H1 (cell line): ENCODE measurements around the gene CEP126. TPM values are rescaled to one million over a fixed set of nuclear protein-coding genes. Genes with fewer than 3 reads are reported as not detected.

Experiments
- CTCF ChIA-PET: fragments of 300-600 bp; sonication (Branson Sonifier 250); formaldehyde crosslinking; loops from one replicate; lab custom pipeline; 2021; ENCODE audit not compliant: partially characterized antibody; lab: Charles Lee
- POLR2A ChIA-PET: fragments of 300-600 bp; sonication (Branson Sonifier 250); formaldehyde crosslinking; loops from one replicate; lab custom pipeline; 2021; ENCODE audit warnings: inconsistent platforms; ENCODE audit not compliant: partially characterized antibody; lab: Charles Lee
- DNase-seq, 2 experiments: peaks; one replicate each; pipeline versions ENCODE4 v3.0.0 to v3.0.0-alpha.2; 2010 to 2022; ENCODE audit warnings: low spot score in 2 of 2, low read depth in 1 of 2, mixed read lengths in 1 of 2
- FAIRE-seq: peaks from 2 replicates; lab custom pipeline; 2011; peaks lifted over from hg19 to GRCh38; lab: Jason Lieb, UNC
- H2AFZ ChIP-seq: 2 replicates; pipeline ENCODE4 v1.8.1; 2012; ENCODE audit warnings: low read length, inconsistent platforms
- H2AK5ac ChIP-seq: 2 replicates; pipeline ENCODE4 v1.6.1; 2013; ENCODE audit warnings: low read depth, low read length
- H2BK120ac ChIP-seq: replicated peaks from 2 replicates; pipeline ENCODE3; 2013; ENCODE audit warnings: low read depth, low read length, inconsistent platforms
- H2BK12ac ChIP-seq: 2 replicates; pipeline ENCODE4 v1.6.1; 2013; ENCODE audit warnings: low read depth, low read length
- H2BK15ac ChIP-seq: 2 replicates; pipeline ENCODE4 v1.6.1; 2013; ENCODE audit warnings: low read length
- H2BK20ac ChIP-seq: 2 replicates; pipeline ENCODE4 v1.6.1; 2013; ENCODE audit warnings: low read length
- H2BK5ac ChIP-seq: 2 replicates; pipeline ENCODE4 v1.6.1; 2013; ENCODE audit warnings: low read depth, low read length
- H3K14ac ChIP-seq: 2 replicates; pipeline ENCODE4 v1.6.1; 2013; ENCODE audit warnings: inconsistent platforms; ENCODE audit not compliant: insufficient read length
- H3K18ac ChIP-seq: 2 replicates; pipeline ENCODE4 v1.6.1; 2013; ENCODE audit warnings: low read length; ENCODE audit errors: extremely low read depth
- H3K23ac ChIP-seq: 2 replicates; pipeline ENCODE4 v1.6.1; 2013; ENCODE audit warnings: inconsistent platforms; ENCODE audit not compliant: insufficient read length
- H3K23me2 ChIP-seq: 2 replicates; pipeline ENCODE4 v1.6.1; 2013; ENCODE audit warnings: low read depth, low read length
- H3K27ac ChIP-seq: 2 replicates; pipeline ENCODE4 v1.6.1; 2011; ENCODE audit warnings: low read depth, low read length, inconsistent platforms
- H3K27me3 ChIP-seq, 4 experiments: replicated peaks in 1 of 4; 1 replicate in 1 of 4; 2 replicates in 3 of 4; pipeline versions ENCODE4 v1.6.1 to v1.8.1; 2011 to 2013; ENCODE audit warnings: low read length in 3 of 4, mild to moderate bottlenecking in 3 of 4, inconsistent platforms in 2 of 4, mixed read lengths in 2 of 4, moderate library complexity in 1 of 4; ENCODE audit not compliant: control insufficient read depth in 3 of 4, insufficient read depth in 3 of 4; ENCODE audit errors: extremely low read depth in 1 of 4
- H3K36me3 ChIP-seq, 4 experiments: 2 replicates each; pipeline versions ENCODE4 v1.6.1 to v1.8.1; 2011 to 2013; ENCODE audit warnings: mild to moderate bottlenecking in 4 of 4, low read length in 3 of 4, moderate library complexity in 2 of 4, control low read depth in 1 of 4, inconsistent platforms in 1 of 4; ENCODE audit not compliant: insufficient read depth in 4 of 4, control insufficient read depth in 2 of 4
- H3K4ac ChIP-seq: replicated peaks from 2 replicates; pipeline ENCODE3; 2013; ENCODE audit warnings: low read length, low read depth, mixed read lengths, inconsistent platforms; ENCODE audit not compliant: insufficient read length
- H3K4me1 ChIP-seq, 4 experiments: replicated peaks in 1 of 4; 1 replicate in 1 of 4; 2 replicates in 3 of 4; pipeline versions ENCODE4 v1.6.1 to v1.8.1; 2011 to 2013; ENCODE audit warnings: low read length in 3 of 4, inconsistent platforms in 2 of 4, mixed read lengths in 1 of 4; ENCODE audit not compliant: insufficient read depth in 4 of 4, control insufficient read depth in 3 of 4
- H3K4me2 ChIP-seq, 2 experiments: 2 replicates each; pipeline versions ENCODE4 v1.6.1 to v1.8.1; 2011 to 2013; ENCODE audit warnings: low read depth in 2 of 2, low read length in 2 of 2, control low read depth in 1 of 2, inconsistent platforms in 1 of 2, mild to moderate bottlenecking in 1 of 2; ENCODE audit not compliant: insufficient read depth in 1 of 2
- H3K4me3 ChIP-seq, 4 experiments: fragments of 200-600, 300-600 bp in 1 of 4; sonication (generic), shearing (Covaris generic), sonication (Bioruptor Twin) in 1 of 4; 2 replicates each; pipeline versions ENCODE4 v1.5.1 to v1.8.1; 2011 to 2016; ENCODE audit warnings: low read length in 4 of 4, low read depth in 3 of 4, control low read depth in 2 of 4, inconsistent platforms in 2 of 4, mild to moderate bottlenecking in 2 of 4, mixed read lengths in 1 of 4, moderate library complexity in 1 of 4; ENCODE audit not compliant: insufficient read depth in 2 of 4; ENCODE audit errors: extremely low read depth in 1 of 4
- H3K56ac ChIP-seq: replicated peaks from 2 replicates; pipeline ENCODE3; 2013; ENCODE audit warnings: low read depth, mild to moderate bottlenecking, mixed read lengths, low read length, inconsistent platforms; ENCODE audit not compliant: insufficient read length
- H3K79me1 ChIP-seq: 2 replicates; pipeline ENCODE4 v1.6.1; 2013; ENCODE audit warnings: low read depth, low read length, control low read depth
- H3K79me2 ChIP-seq, 2 experiments: 2 replicates each; pipeline versions ENCODE4 v1.6.1 to v1.8.1; 2012 to 2013; ENCODE audit warnings: low read length in 2 of 2, mild to moderate bottlenecking in 2 of 2, inconsistent platforms in 1 of 2; ENCODE audit not compliant: insufficient read depth in 2 of 2, control insufficient read depth in 1 of 2
- H3K9ac ChIP-seq, 4 experiments: replicated peaks in 1 of 4; 1 replicate in 1 of 4; 2 replicates in 3 of 4; pipeline versions ENCODE4 v1.6.1 to v1.8.1; 2011 to 2013; ENCODE audit warnings: low read depth in 3 of 4, low read length in 3 of 4, control low read depth in 2 of 4, mild to moderate bottlenecking in 2 of 4, moderate library complexity in 2 of 4, inconsistent platforms in 1 of 4; ENCODE audit errors: extremely low read depth in 1 of 4
- H3K9me3 ChIP-seq, 2 experiments: 2 replicates each; pipeline versions ENCODE4 v1.6.1 to v1.8.1; 2012 to 2013; ENCODE audit warnings: mild to moderate bottlenecking in 2 of 2, moderate library complexity in 2 of 2, control low read depth in 1 of 2, inconsistent platforms in 1 of 2, low read depth in 1 of 2, low read length in 1 of 2, mixed read lengths in 1 of 2; ENCODE audit not compliant: insufficient read depth in 2 of 2
- H4K20me1 ChIP-seq, 2 experiments: replicated peaks in 1 of 2; 2 replicates each; pipeline versions ENCODE3 to v1.8.1; 2011 to 2013; ENCODE audit warnings: inconsistent platforms in 2 of 2, low read length in 2 of 2, mild to moderate bottlenecking in 1 of 2; ENCODE audit not compliant: insufficient read depth in 2 of 2, control insufficient read depth in 1 of 2
- H4K5ac ChIP-seq: 2 replicates; pipeline ENCODE4 v1.6.1; 2013; ENCODE audit warnings: low read length, low read depth, mixed read lengths, inconsistent platforms; ENCODE audit not compliant: insufficient read length
- H4K8ac ChIP-seq: 2 replicates; pipeline ENCODE4 v1.8.0; 2013; ENCODE audit warnings: mild to moderate bottlenecking, moderate library complexity, low read length, inconsistent platforms; ENCODE audit not compliant: insufficient read depth; ENCODE audit errors: extremely low read depth
- H4K91ac ChIP-seq: replicated peaks from 2 replicates; pipeline ENCODE3; 2013; ENCODE audit warnings: low read length, mixed read lengths, inconsistent platforms; ENCODE audit not compliant: insufficient read length
- BCL11A ChIP-seq, 2 experiments: IDR thresholded peaks; one replicate each; pipeline ENCODE4 v1.6.1; 2011; ENCODE audit warnings: low read depth in 2 of 2, low read length in 2 of 2, mild to moderate bottlenecking in 2 of 2
- BRCA1 ChIP-seq: IDR thresholded peaks from 2 replicates; pipeline ENCODE4 v1.6.1; 2012; ENCODE audit warnings: low read depth, low read length, improper control_type of control experiment
- CTBP2 ChIP-seq: IDR thresholded peaks from 2 replicates; pipeline ENCODE4 v1.7.0; 2011; ENCODE audit warnings: borderline replicate concordance, mild to moderate bottlenecking, moderate library complexity, mixed read lengths, low read length; ENCODE audit not compliant: insufficient read depth, insufficient read length
- KDM1A ChIP-seq: fragments of 200-600, 300-600 bp; sonication (generic); IDR thresholded peaks from 2 replicates; pipeline ENCODE4 v1.7.1; 2016; ENCODE audit warnings: mild to moderate bottlenecking, low read length, borderline replicate concordance
- KDM5A ChIP-seq: fragments of 200-600 bp; IDR thresholded peaks from 2 replicates; pipeline ENCODE4 v1.7.1; 2012; ENCODE audit warnings: mild to moderate bottlenecking, low read length, inconsistent platforms, mixed read lengths
- MAFK ChIP-seq: IDR thresholded peaks from 2 replicates; pipeline ENCODE4 v1.6.1; 2012; ENCODE audit warnings: low read depth, mild to moderate bottlenecking, improper control_type of control experiment, low read length
- SP2 ChIP-seq: IDR thresholded peaks from 2 replicates; pipeline ENCODE4 v1.6.1; 2012; ENCODE audit warnings: mild to moderate bottlenecking, low read length, inconsistent platforms
- SP4 ChIP-seq: IDR thresholded peaks from 2 replicates; pipeline ENCODE4 v1.6.1; 2012; ENCODE audit warnings: low read length, inconsistent platforms
- SRF ChIP-seq: IDR thresholded peaks from 2 replicates; pipeline ENCODE4 v1.6.1; 2011; ENCODE audit warnings: mild to moderate bottlenecking, low read depth, low read length, moderate library complexity
- TBP ChIP-seq: IDR thresholded peaks from 2 replicates; pipeline ENCODE4 v1.6.1; 2011; ENCODE audit warnings: low read depth, low read length, improper control_type of control experiment
- WGBS, 2 experiments: shearing (Covaris generic) in 1 of 2; methylation state at CpG; one replicate each; pipeline versions ENCODE4 v1.1.6 to v1.1.7; 2013 to 2015; ENCODE audit warnings: low lambda C conversion rate in 2 of 2, mixed read lengths in 2 of 2, inconsistent platforms in 1 of 2, low coverage in 1 of 2, missing lambda C conversion rate in 1 of 2; ENCODE audit not compliant: insufficient replicate concordance in 2 of 2, insufficient coverage in 1 of 2, insufficient read length in 1 of 2; ENCODE audit errors: extremely low coverage in 1 of 2, missing lambda C conversion rate in 1 of 2; 5-methylcytosine and 5-hydroxymethylcytosine counted together
- polyA plus RNA-seq, 7 experiments: library from polyadenylated mRNA; depleted of rRNA in 3 of 7; stranded (reverse) in 5 of 7; unstranded in 2 of 7; fragments of >200 nt in 5 of 7; fragments of 200-250 nt in 2 of 7; gene quantifications; 1 replicate in 5 of 7; 2 replicates in 1 of 7; 4 replicates in 1 of 7; pipeline versions ENCODE4 v1.2.1 to v1.2.3, GENCODE V29; 2011 to 2013; ENCODE audit warnings: missing spikeins in 2 of 7, mixed read lengths in 2 of 7
- total RNA-seq: library from RNA; stranded (reverse); fragmentation: NEBNext Ultra II Directional; extraction: Animal tissue kit (Norgen Biotek cat#: 25700); gene quantifications from 2 replicates; pipeline ENCODE4 v1.2.1, GENCODE V29; 2021
- TF ChIP-seq, protein P1 (sequence below), 3 experiments: IDR thresholded peaks; 1 replicate in 2 of 3; 2 replicates in 1 of 3; pipeline versions ENCODE4 v1.5.1 to v1.6.1; 2011; ENCODE audit warnings: low read length in 3 of 3, mild to moderate bottlenecking in 3 of 3, inconsistent platforms in 2 of 3, low read depth in 1 of 3, moderate library complexity in 1 of 3; ENCODE audit not compliant: insufficient read depth in 1 of 3; ENCODE audit errors: control extremely low read depth in 1 of 3
- TF ChIP-seq, protein P2 (sequence below): IDR thresholded peaks from 2 replicates; pipeline ENCODE4 v1.6.1; 2011; ENCODE audit warnings: low read depth, mild to moderate bottlenecking, low read length; ENCODE audit not compliant: insufficient read depth

The CEP126 gene
- total and polyA plus RNA-seq, 2 of the 8 experiments (the other 6 are each of a cell fraction or from before 2014, with no cell fraction given), result 0.76 to 1.9 TPM

DNA sequence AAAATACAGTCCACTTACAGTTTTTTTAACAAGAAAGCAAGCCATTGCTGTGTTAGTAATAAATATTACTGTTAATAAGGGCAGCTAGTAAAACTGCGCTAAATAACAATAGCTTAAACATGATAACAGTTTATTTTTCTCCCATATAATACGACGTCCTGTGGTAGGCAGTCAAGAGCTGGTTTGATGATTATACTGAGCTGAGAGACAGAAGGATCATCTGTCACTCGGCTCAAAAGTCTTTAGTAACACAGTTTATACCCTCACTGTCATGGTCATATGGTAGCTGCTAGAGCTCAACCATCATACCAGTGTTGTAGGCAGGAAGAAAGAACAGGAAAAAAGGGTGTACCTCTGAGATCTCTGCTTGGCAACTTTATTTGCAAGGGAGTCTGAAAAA lies 30.6 kb downstream of the CEP126 start:
- Histone ChIP-seq H2BK120ac (no peak overlapping the region), H4K91ac (no peak overlapping the region), H2BK5ac (no peak overlapping the region), H3K4ac (no peak overlapping the region), H3K23ac (no peak overlapping the region), H3K79me1 (no peaks in the 10 kb centered on the region), H3K27ac (no peak overlapping the region), H3K56ac (no peak overlapping the region), H3K23me2 (no peaks in the 10 kb centered on the region; the same call in 1 of the 2 replicates), H3K36me3 (no peaks in the 10 kb centered on the region), H2AK5ac (no peak overlapping the region), H3K27me3 (no peaks in the 10 kb centered on the region), H3K9ac (no peak overlapping the region), H3K18ac (no peak overlapping the region), H2BK15ac (no peak overlapping the region), H4K5ac (no peak overlapping the region), H4K8ac (no peak overlapping the region), H3K79me2 (no peaks in the 10 kb centered on the region), H3K4me3 (no peak overlapping the region), H3K4me2 (no peak overlapping the region), H2BK20ac (no peak overlapping the region), H4K20me1 (no peaks in the 10 kb centered on the region), H3K4me1 (no peaks in the 10 kb centered on the region), H2AFZ (no peak overlapping the region), H2BK12ac (no peak overlapping the region), H3K14ac (no peak overlapping the region), H3K9me3 (no peaks in the 10 kb centered on the region)
- POLR2A ChIA-PET, result no interaction called here
- 86% methylated on average over 4 of the region's 4 CpGs; no CpG with 5 or more reads in 1 of the 2 experiments for WGBS, 2 experiments
- CTCF ChIA-PET, result interaction anchor here (0.8 to 2.4 kb wide), 7 partner anchors 12 to 324 kb away, joined by 3 to 8 read pairs (median 3); partner anchors contain the start of gene CEP126
- no peak for DNase-seq
- no peak for FAIRE-seq
- TF ChIP-seq CTBP2, result no peak
- TF ChIP-seq BCL11A (IDR thresholded peaks at IDR 0.05; ENCODE audit: low read depth in 2 of 2, low read length in 2 of 2), result no peak
- no peak for TF ChIP-seq TBP
- TF ChIP-seq, protein P1, sequence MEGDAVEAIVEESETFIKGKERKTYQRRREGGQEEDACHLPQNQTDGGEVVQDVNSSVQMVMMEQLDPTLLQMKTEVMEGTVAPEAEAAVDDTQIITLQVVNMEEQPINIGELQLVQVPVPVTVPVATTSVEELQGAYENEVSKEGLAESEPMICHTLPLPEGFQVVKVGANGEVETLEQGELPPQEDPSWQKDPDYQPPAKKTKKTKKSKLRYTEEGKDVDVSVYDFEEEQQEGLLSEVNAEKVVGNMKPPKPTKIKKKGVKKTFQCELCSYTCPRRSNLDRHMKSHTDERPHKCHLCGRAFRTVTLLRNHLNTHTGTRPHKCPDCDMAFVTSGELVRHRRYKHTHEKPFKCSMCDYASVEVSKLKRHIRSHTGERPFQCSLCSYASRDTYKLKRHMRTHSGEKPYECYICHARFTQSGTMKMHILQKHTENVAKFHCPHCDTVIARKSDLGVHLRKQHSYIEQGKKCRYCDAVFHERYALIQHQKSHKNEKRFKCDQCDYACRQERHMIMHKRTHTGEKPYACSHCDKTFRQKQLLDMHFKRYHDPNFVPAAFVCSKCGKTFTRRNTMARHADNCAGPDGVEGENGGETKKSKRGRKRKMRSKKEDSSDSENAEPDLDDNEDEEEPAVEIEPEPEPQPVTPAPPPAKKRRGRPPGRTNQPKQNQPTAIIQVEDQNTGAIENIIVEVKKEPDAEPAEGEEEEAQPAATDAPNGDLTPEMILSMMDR (IDR thresholded peaks at IDR 0.05; ENCODE audit: control extremely low read depth in 1 of 3, insufficient read depth in 1 of 3, low read depth in 1 of 3, low read length in 3 of 3), result no peak
- no peak for TF ChIP-seq BRCA1
- no peak for TF ChIP-seq KDM5A
- TF ChIP-seq SP4, result no peak
- TF ChIP-seq SP2, result no peak
- no peak for TF ChIP-seq MAFK
- TF ChIP-seq, protein P2, sequence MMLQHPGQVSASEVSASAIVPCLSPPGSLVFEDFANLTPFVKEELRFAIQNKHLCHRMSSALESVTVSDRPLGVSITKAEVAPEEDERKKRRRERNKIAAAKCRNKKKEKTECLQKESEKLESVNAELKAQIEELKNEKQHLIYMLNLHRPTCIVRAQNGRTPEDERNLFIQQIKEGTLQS, result no peak
- no peak for TF ChIP-seq SRF
- TF ChIP-seq KDM1A, result no peak
